Activated T-helper 2 cell treated with anti-CD3 and anti-CD28 coated beads, Interferon-gamma antibody, Interleukin-2, Interleukin-4, amounts not matched to agents 10 μg/mL and 5 μg/mL and 100 μg/mL, durations not matched to agents 14 hours and 24 hours and 36 hours (primary cell): ENCODE data around the gene RSU1. TPM values are rescaled to one million over a fixed set of nuclear protein-coding genes. Genes with fewer than 3 reads are reported as not detected.

Experiments
- DNase-seq: peaks from one replicate; pipeline ENCODE4 v3.0.0; 2021; ENCODE audit warnings: low spot score
- H3K27ac Mint-ChIP-seq: one replicate; pipeline ENCODE4 v1.8.0; 2021; ENCODE audit warnings: mixed read lengths
- H3K27me3 Mint-ChIP-seq: one replicate; pipeline ENCODE4 v1.8.0; 2021; ENCODE audit warnings: low read depth, mixed read lengths
- H3K36me3 Mint-ChIP-seq: one replicate; pipeline ENCODE4 v1.8.0; 2021; ENCODE audit warnings: low read depth, mixed read lengths
- H3K4me1 Mint-ChIP-seq: one replicate; pipeline ENCODE4 v1.8.0; 2021; ENCODE audit warnings: low read depth, mixed read lengths
- H3K4me3 Mint-ChIP-seq: one replicate; pipeline ENCODE4 v1.8.0; 2021; ENCODE audit warnings: low read depth, mild to moderate bottlenecking, moderate library complexity, mixed read lengths
- H3K9me3 Mint-ChIP-seq: one replicate; pipeline ENCODE4 v1.8.0; 2021; ENCODE audit warnings: mixed read lengths
- intact Hi-C: fragments of 100-400 bp; cut with micrococcal nuclease; formaldehyde crosslinking; loops from one replicate; pipeline ENCODE4 v1.15.1; 2023
- total RNA-seq: library from RNA; stranded (reverse); gene quantifications from 2 replicates; pipeline ENCODE4 v1.2.3, GENCODE V29; 2022

RSU1 gene
- total RNA-seq, 1 donor from 2014 or later, result 49.1 TPM

GRCh38 chr10:16713290-16713689, 103.9 kb downstream of the RSU1 start:
- Mint-ChIP-seq H3K27me3 (no peaks in the 10 kb centered on the region), H3K4me3 (no peak overlapping the region), H3K27ac (no peak overlapping the region), H3K36me3 (peaks cover 28% of the 10 kb centered on the region), H3K9me3 (peaks cover 54% of the 10 kb centered on the region), H3K4me1 (peaks cover 6% of the 10 kb centered on the region)
- no peak for DNase-seq
- intact Hi-C loops, result no loop called here

GRCh38 chr10:16712883-16713282, 104.3 kb downstream of the RSU1 start:
- intact Hi-C loops, result no loop called here
- H3K27me3 Mint-ChIP-seq, result no peaks in the 10 kb centered on the region
- DNase-seq, result no peak
- no peak overlapping the region for H3K27ac Mint-ChIP-seq
- peaks cover 54% of the 10 kb centered on the region for H3K9me3 Mint-ChIP-seq
- peaks cover 28% of the 10 kb centered on the region for H3K36me3 Mint-ChIP-seq
- peaks cover 6% of the 10 kb centered on the region for H3K4me1 Mint-ChIP-seq
- no peak overlapping the region for H3K4me3 Mint-ChIP-seq

- H3K27ac Mint-ChIP-seq, result no peak overlapping the region
- H3K4me1 Mint-ChIP-seq, result no peaks in the 10 kb centered on the region
- no peak overlapping the region for H3K4me3 Mint-ChIP-seq
- no peaks in the 10 kb centered on the region for H3K36me3 Mint-ChIP-seq
- no peak for DNase-seq
- H3K9me3 Mint-ChIP-seq, result no peaks in the 10 kb centered on the region
- intact Hi-C loops, result no loop called here
- H3K27me3 Mint-ChIP-seq, result no peaks in the 10 kb centered on the region
Observed at GRCh38 chr10:16700331-16700730, 116.9 kb downstream of the RSU1 start.

GRCh38 chr10:16699435-16700057, 117.7 kb downstream of the RSU1 start:
- no peaks in the 10 kb centered on the region for H3K36me3 Mint-ChIP-seq
- no peak overlapping the region for H3K4me3 Mint-ChIP-seq
- no peaks in the 10 kb centered on the region for H3K9me3 Mint-ChIP-seq
- no peaks in the 10 kb centered on the region for H3K27me3 Mint-ChIP-seq
- intact Hi-C loops, result no loop called here
- no peak for DNase-seq
- no peak overlapping the region for H3K27ac Mint-ChIP-seq
- no peaks in the 10 kb centered on the region for H3K4me1 Mint-ChIP-seq

GRCh38 chr10:16698461-16698860, 118.8 kb downstream of the RSU1 start:
- no peaks in the 10 kb centered on the region for H3K9me3 Mint-ChIP-seq
- DNase-seq, result no peak
- no peak overlapping the region for H3K27ac Mint-ChIP-seq
- no peaks in the 10 kb centered on the region for H3K4me1 Mint-ChIP-seq
- no peak overlapping the region for H3K4me3 Mint-ChIP-seq
- intact Hi-C loops, result no loop called here
- H3K27me3 Mint-ChIP-seq, result no peaks in the 10 kb centered on the region
- no peaks in the 10 kb centered on the region for H3K36me3 Mint-ChIP-seq

GRCh38 chr10:16690417-16690816, 126.8 kb downstream of the RSU1 start:
- intact Hi-C loops, result no loop called here
- no peaks in the 10 kb centered on the region for H3K4me1 Mint-ChIP-seq
- no peaks in the 10 kb centered on the region for H3K36me3 Mint-ChIP-seq
- no peaks in the 10 kb centered on the region for H3K27me3 Mint-ChIP-seq
- no peak for DNase-seq
- H3K27ac Mint-ChIP-seq, result no peak overlapping the region
- no peak overlapping the region for H3K4me3 Mint-ChIP-seq
- H3K9me3 Mint-ChIP-seq, result no peaks in the 10 kb centered on the region

- H3K36me3 Mint-ChIP-seq, result no peaks in the 10 kb centered on the region
- H3K4me3 Mint-ChIP-seq, result no peak overlapping the region
- H3K27ac Mint-ChIP-seq, result no peak overlapping the region
- no peaks in the 10 kb centered on the region for H3K4me1 Mint-ChIP-seq
- no peak for DNase-seq
- no peaks in the 10 kb centered on the region for H3K9me3 Mint-ChIP-seq
- H3K27me3 Mint-ChIP-seq, result no peaks in the 10 kb centered on the region
- intact Hi-C loops, result no loop called here
Observed at GRCh38 chr10:16689696-16690095, 127.5 kb downstream of the RSU1 start.

- intact Hi-C loops, result no loop called here
- H3K36me3 Mint-ChIP-seq, result no peaks in the 10 kb centered on the region
- H3K4me1 Mint-ChIP-seq, result no peaks in the 10 kb centered on the region
- no peaks in the 10 kb centered on the region for H3K27me3 Mint-ChIP-seq
- H3K27ac Mint-ChIP-seq, result no peak overlapping the region
- H3K4me3 Mint-ChIP-seq, result no peak overlapping the region
- no peaks in the 10 kb centered on the region for H3K9me3 Mint-ChIP-seq
- DNase-seq, result no peak
Observed at GRCh38 chr10:16689227-16689626, 128.0 kb downstream of the RSU1 start.

- H3K4me3 Mint-ChIP-seq, result no peak overlapping the region
- no peak overlapping the region for H3K27ac Mint-ChIP-seq
- no peak for DNase-seq
- no peaks in the 10 kb centered on the region for H3K9me3 Mint-ChIP-seq
- no peaks in the 10 kb centered on the region for H3K4me1 Mint-ChIP-seq
- no peaks in the 10 kb centered on the region for H3K36me3 Mint-ChIP-seq
- intact Hi-C loops, result no loop called here
- no peaks in the 10 kb centered on the region for H3K27me3 Mint-ChIP-seq
Observed at GRCh38 chr10:16686054-16686902, 130.9 kb downstream of the RSU1 start.

- Mint-ChIP-seq H3K4me1 (no peaks in the 10 kb centered on the region), H3K4me3 (no peak overlapping the region), H3K36me3 (no peaks in the 10 kb centered on the region), H3K27ac (no peak overlapping the region), H3K27me3 (no peaks in the 10 kb centered on the region), H3K9me3 (no peaks in the 10 kb centered on the region)
- DNase-seq, result no peak
- intact Hi-C loops, result no loop called here
Observed at GRCh38 chr10:16685551-16685950, 131.7 kb downstream of the RSU1 start.

GRCh38 chr10:16681521-16681920, 135.7 kb downstream of the RSU1 start:
- no peak overlapping the region for H3K27ac Mint-ChIP-seq
- no peaks in the 10 kb centered on the region for H3K36me3 Mint-ChIP-seq
- no peak for DNase-seq
- H3K4me1 Mint-ChIP-seq, result no peaks in the 10 kb centered on the region
- H3K4me3 Mint-ChIP-seq, result no peak overlapping the region
- peaks cover 4% of the 10 kb centered on the region for H3K9me3 Mint-ChIP-seq
- intact Hi-C loops, result no loop called here
- H3K27me3 Mint-ChIP-seq, result no peaks in the 10 kb centered on the region

GRCh38 chr10:16679511-16679910, 137.7 kb downstream of the RSU1 start:
- Mint-ChIP-seq H3K36me3 (no peaks in the 10 kb centered on the region), H3K4me3 (no peak overlapping the region), H3K9me3 (peaks cover 4% of the 10 kb centered on the region), H3K4me1 (no peaks in the 10 kb centered on the region), H3K27ac (no peak overlapping the region), H3K27me3 (no peaks in the 10 kb centered on the region)
- DNase-seq, result no peak
- intact Hi-C loops, result no loop called here

GRCh38 chr10:16675334-16675733, 141.9 kb downstream of the RSU1 start:
- H3K27me3 Mint-ChIP-seq, result no peaks in the 10 kb centered on the region
- DNase-seq, result no peak
- H3K36me3 Mint-ChIP-seq, result no peaks in the 10 kb centered on the region
- H3K27ac Mint-ChIP-seq, result no peak overlapping the region
- H3K9me3 Mint-ChIP-seq, result peaks cover 4% of the 10 kb centered on the region
- intact Hi-C loops, result no loop called here
- H3K4me1 Mint-ChIP-seq, result no peaks in the 10 kb centered on the region
- no peak overlapping the region for H3K4me3 Mint-ChIP-seq
